SU-DHL-6 (cell line): ENCODE data around the gene PCBP2.

Source experiments
- H2AFZ ChIP-seq: fragments of 200-600 bp; sonication (generic); 2 replicates; pipeline ENCODE4 v1.6.1; 2014; ENCODE audit warnings: low read depth, mild to moderate bottlenecking, moderate library complexity, mixed read lengths, antibody characterized with exemption, low read length; ENCODE audit not compliant: severe bottlenecking
- H3F3A ChIP-seq: fragments of 200-600 bp; shearing (Covaris generic); 2 replicates; pipeline ENCODE4 v1.6.0; 2016; ENCODE audit warnings: antibody characterized with exemption, mild to moderate bottlenecking; ENCODE audit not compliant: insufficient read depth
- H3K27ac ChIP-seq: fragments of 200-600 bp; sonication (generic); 2 replicates; pipeline ENCODE4 v1.5.1; 2016; ENCODE audit warnings: low read depth, mild to moderate bottlenecking, low read length, moderate library complexity, mixed read lengths
- H3K27me3 ChIP-seq: fragments of 200-600 bp; sonication (generic), shearing (Covaris generic); 2 replicates; pipeline ENCODE4 v1.6.0; 2014; ENCODE audit warnings: mild to moderate bottlenecking, low read length
- H3K36me3 ChIP-seq: fragments of 200-600 bp; sonication (generic); 2 replicates; pipeline ENCODE4 v1.6.1; 2014; ENCODE audit warnings: mild to moderate bottlenecking, low read length, mixed read lengths
- H3K4me2 ChIP-seq: fragments of 300-600, 200-600 bp; shearing (Covaris generic), sonication (generic); 2 replicates; pipeline ENCODE4 v1.6.0; 2014; ENCODE audit warnings: low read length, low read depth, mild to moderate bottlenecking; ENCODE audit not compliant: poor library complexity, severe bottlenecking
- H3K4me3 ChIP-seq: fragments of 200-600 bp; sonication (generic); 2 replicates; pipeline ENCODE4 v1.5.1; 2014; ENCODE audit warnings: antibody characterized with exemption, low read length, mild to moderate bottlenecking, mixed read lengths; ENCODE audit not compliant: insufficient read depth, poor library complexity, severe bottlenecking
- H3K79me2 ChIP-seq: fragments of 200-600 bp; sonication (generic); 2 replicates; pipeline ENCODE4 v1.6.1; 2014; ENCODE audit warnings: mild to moderate bottlenecking, low read length, moderate library complexity; ENCODE audit not compliant: insufficient read depth
- H3K9ac ChIP-seq: fragments of 200-600 bp; sonication (generic); 2 replicates; pipeline ENCODE4 v1.7.0; 2014; ENCODE audit warnings: mild to moderate bottlenecking, low read length
- H3K9me2 ChIP-seq: fragments of 200-600 bp; sonication (generic); replicated peaks from 2 replicates; pipeline ENCODE4 v1.6.1; 2014; ENCODE audit warnings: low read length; ENCODE audit not compliant: insufficient read depth
- H3K9me3 ChIP-seq: fragments of 200-600 bp; sonication (generic); 2 replicates; pipeline ENCODE4 v1.6.1; 2014; ENCODE audit warnings: low read length, mixed read lengths; ENCODE audit not compliant: insufficient read depth
- H4K20me1 ChIP-seq: fragments of 200-600 bp; sonication (generic); 2 replicates; pipeline ENCODE4 v1.6.1; 2014; ENCODE audit warnings: low read depth, mild to moderate bottlenecking, antibody characterized with exemption, low read length, moderate library complexity, mixed read lengths
- EZH2phosphoT487 ChIP-seq: fragments of 200-600 bp; sonication (generic), shearing (Covaris generic); conservative IDR thresholded peaks from 2 replicates; pipeline ENCODE4 v1.6.1; 2018; ENCODE audit warnings: mild to moderate bottlenecking, antibody characterized with exemption, low read length, moderate library complexity, mixed read lengths
- TF ChIP-seq, protein P1 (sequence below): fragments of 200-600 bp; sonication (generic); IDR thresholded peaks from one replicate; pipeline ENCODE4 v1.5.1; 2017; ENCODE audit warnings: antibody characterized with exemption, mild to moderate bottlenecking, low read length, moderate library complexity; ENCODE audit not compliant: insufficient read depth, poor library complexity, severe bottlenecking

The PCBP2 gene

DNA sequence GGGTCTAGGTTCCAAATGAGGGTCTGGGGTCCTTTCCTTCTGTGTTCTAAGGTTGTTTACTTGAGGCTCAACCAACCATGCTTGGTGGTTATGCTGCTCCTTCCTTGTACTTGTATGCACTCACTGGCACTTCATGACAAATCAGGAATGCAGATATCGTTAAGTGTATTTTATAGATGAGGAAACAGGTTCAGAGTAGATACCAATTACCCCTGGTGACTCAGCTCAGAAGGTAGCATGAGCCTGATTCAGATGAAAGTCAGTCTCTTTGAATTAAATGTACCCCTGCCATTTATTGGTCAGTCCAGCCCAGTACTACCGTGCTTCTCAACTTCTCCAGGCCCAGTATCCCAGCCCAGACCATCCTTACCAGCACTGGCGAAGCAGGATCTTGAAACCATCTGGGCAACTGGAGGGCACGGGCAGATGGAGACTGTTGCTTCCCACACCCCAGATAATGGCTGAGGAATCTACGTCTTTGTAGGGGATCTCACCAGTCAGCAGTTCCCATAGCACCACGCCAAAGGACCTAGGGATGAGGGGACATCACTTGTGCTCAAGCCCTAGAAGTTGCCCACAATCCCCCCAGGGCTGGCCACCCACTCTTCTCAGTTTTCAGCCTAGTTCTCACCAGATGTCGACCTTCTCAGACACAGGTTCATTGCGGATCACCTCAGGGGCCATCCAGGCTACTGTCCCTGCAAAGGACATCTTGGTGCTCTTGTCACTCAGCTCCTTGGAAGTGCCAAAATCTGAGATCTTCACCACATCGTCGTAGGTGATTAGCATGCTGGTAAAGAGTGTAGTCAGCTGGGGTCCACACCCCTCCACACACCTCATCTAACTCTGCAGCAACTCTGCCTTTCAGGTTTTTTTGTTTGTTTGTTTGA is 33.0 kb downstream of the PCBP2 start:
- Histone ChIP-seq H3K9me2 (no peaks in the 10 kb centered on the region), H3K9me3 (no peaks in the 10 kb centered on the region), H3K79me2 (no peaks in the 10 kb centered on the region), H3K27me3 (no peaks in the 10 kb centered on the region), H3K9ac (no peak overlapping the region), H3F3A (peaks cover 38% of the 10 kb centered on the region), H3K4me3 (no peak overlapping the region), H3K4me2 (no peak overlapping the region), H3K27ac (no peak overlapping the region), H3K36me3 (peaks cover 5% of the 10 kb centered on the region), H4K20me1 (0 out of 2 replicates have a peak, but pooled peaks cover 6% of the 10 kb centered on the region), H2AFZ (no peak overlapping the region)
- TF ChIP-seq EZH2phosphoT487, result no peak
- TF ChIP-seq, protein P1, sequence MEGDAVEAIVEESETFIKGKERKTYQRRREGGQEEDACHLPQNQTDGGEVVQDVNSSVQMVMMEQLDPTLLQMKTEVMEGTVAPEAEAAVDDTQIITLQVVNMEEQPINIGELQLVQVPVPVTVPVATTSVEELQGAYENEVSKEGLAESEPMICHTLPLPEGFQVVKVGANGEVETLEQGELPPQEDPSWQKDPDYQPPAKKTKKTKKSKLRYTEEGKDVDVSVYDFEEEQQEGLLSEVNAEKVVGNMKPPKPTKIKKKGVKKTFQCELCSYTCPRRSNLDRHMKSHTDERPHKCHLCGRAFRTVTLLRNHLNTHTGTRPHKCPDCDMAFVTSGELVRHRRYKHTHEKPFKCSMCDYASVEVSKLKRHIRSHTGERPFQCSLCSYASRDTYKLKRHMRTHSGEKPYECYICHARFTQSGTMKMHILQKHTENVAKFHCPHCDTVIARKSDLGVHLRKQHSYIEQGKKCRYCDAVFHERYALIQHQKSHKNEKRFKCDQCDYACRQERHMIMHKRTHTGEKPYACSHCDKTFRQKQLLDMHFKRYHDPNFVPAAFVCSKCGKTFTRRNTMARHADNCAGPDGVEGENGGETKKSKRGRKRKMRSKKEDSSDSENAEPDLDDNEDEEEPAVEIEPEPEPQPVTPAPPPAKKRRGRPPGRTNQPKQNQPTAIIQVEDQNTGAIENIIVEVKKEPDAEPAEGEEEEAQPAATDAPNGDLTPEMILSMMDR, result no peak

DNA sequence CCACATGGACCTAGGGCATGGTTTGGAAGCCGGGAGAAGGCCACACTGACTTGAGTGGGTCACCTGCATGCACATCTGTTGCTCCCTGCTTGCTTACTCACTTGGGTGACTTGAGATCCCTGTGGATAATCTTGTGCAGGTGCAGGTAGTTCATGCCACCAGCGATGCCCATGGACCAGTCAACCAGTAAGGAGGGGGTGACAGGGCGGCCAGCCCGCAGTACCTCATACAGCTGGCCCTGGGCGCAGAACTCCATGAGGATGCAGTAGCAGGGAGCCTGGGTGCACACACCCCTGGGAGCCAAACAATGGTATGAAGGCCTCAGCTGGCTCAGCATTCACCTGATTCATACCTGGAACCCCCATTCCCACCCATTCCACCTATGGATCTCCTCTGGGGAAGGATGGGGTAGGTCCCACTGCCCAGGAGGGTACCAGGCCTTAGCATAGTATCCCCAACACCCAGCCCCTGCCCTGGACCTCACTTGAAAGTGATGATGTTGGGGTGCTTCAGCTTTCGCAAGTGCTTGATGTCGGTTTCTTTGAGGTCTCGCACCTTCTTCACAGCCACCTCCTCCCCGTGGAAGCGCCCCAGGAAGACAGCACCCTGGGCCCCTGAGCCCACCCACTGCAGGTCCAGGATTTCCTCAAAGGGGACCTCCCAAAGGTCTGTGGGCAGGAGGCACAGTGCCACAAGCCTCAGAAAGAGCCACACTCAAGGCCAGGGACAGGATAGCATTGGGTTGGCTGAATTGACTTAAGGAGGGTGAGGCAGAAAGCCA is 34.2 kb downstream of the PCBP2 start:
- no peak overlapping the region for H3K4me2 ChIP-seq
- TF ChIP-seq, protein P1, result no peak
- TF ChIP-seq EZH2phosphoT487, result no peak
- no peak overlapping the region for H3K27ac ChIP-seq
- H3K4me3 ChIP-seq, result no peak overlapping the region
- H3K9me3 ChIP-seq, result no peaks in the 10 kb centered on the region
- H3K9ac ChIP-seq, result no peak overlapping the region
- no peaks in the 10 kb centered on the region for H4K20me1 ChIP-seq
- no peaks in the 10 kb centered on the region for H3K79me2 ChIP-seq
- H3F3A ChIP-seq, result peaks cover 29% of the 10 kb centered on the region
- no peaks in the 10 kb centered on the region for H3K36me3 ChIP-seq
- H2AFZ ChIP-seq, result no peak overlapping the region
- no peaks in the 10 kb centered on the region for H3K27me3 ChIP-seq
- no peaks in the 10 kb centered on the region for H3K9me2 ChIP-seq

- Histone ChIP-seq H3K36me3 (no peaks in the 10 kb centered on the region), H2AFZ (no peak overlapping the region), H4K20me1 (no peaks in the 10 kb centered on the region), H3K27ac (no peak overlapping the region), H3K27me3 (no peaks in the 10 kb centered on the region), H3K9me2 (no peaks in the 10 kb centered on the region), H3K9ac (no peak overlapping the region), H3K4me3 (no peak overlapping the region), H3F3A (peaks cover 22% of the 10 kb centered on the region), H3K9me3 (no peaks in the 10 kb centered on the region), H3K4me2 (no peak overlapping the region), H3K79me2 (no peaks in the 10 kb centered on the region)
- TF ChIP-seq, protein P1, result no peak
- no peak for TF ChIP-seq EZH2phosphoT487
Observed at GRCh38 chr12:53486736-53487487, 35.0 kb downstream of the PCBP2 start.
